Fibroblast of skin of right quadriceps (primary cell): ENCODE data around the gene LRIG2.
"Not testable (repeated sequence)": the region's sequence is repeated elsewhere in the genome, so short reads cannot be mapped to it uniquely, and the experiment has no call there.

ENCODE experiments used
- DNase-seq: peaks from one replicate; pipeline ENCODE4 v3.0.0-alpha.2; 2013

Gene LRIG2, protein sequence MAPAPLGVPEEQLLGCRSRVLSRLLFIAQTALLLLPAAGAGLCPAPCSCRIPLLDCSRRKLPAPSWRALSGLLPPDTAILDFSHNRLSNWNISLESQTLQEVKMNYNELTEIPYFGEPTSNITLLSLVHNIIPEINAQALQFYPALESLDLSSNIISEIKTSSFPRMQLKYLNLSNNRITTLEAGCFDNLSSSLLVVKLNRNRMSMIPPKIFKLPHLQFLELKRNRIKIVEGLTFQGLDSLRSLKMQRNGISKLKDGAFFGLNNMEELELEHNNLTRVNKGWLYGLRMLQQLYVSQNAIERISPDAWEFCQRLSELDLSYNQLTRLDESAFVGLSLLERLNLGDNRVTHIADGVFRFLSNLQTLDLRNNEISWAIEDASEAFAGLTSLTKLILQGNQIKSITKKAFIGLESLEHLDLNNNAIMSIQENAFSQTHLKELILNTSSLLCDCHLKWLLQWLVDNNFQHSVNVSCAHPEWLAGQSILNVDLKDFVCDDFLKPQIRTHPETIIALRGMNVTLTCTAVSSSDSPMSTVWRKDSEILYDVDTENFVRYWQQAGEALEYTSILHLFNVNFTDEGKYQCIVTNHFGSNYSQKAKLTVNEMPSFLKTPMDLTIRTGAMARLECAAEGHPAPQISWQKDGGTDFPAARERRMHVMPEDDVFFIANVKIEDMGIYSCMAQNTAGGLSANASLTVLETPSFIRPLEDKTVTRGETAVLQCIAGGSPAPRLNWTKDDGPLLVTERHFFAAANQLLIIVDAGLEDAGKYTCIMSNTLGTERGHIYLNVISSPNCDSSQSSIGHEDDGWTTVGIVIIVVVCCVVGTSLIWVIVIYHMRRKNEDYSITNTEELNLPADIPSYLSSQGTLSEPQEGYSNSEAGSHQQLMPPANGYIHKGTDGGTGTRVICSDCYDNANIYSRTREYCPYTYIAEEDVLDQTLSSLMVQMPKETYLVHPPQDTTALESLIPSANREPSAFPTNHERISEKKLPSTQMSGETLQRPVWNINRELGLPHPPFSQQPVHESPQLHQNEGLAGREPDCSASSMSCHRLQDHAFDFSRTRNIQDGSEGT

DNA sequence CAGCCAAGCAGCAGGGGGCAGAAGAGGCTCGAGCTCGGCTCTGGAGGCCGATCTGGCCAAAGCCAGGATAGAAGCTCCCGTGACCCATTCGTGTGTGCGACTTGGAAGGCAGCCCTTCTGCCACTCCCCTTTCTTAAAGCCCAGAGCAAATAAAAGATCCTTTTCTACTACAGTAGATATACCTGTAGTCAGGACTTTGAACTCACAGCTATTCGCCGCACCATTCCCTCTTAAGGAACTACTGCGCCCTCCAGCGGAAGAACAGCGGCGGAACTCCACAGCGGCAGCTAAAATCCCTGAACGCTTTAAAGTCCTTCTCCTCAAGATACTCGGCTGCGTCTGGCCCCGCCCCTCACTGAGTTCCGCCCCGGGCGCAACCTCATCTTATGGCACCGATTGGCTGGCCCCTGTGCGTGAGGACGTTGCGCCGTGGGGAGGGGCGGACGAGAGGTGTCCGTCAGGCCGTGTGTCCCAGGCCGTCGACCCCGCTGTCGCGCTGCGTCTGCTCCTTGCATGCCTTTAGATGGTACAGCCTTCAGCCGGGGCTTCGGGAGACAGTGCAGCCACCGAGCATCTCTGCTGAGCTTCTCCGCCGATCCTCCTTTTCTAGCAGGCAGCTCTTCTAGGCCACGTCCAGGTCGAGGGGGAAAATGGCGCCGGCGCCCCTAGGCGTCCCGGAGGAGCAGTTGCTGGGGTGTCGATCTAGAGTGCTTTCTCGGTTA, at the start of gene LRIG2:
Gene LRIG2 (plus strand): TSS at position 442 of the 722 bp plus-strand sequence. CDS start 209 bp downstream, at position 651.
- DNase-seq, result peak; percentile 97

DNA sequence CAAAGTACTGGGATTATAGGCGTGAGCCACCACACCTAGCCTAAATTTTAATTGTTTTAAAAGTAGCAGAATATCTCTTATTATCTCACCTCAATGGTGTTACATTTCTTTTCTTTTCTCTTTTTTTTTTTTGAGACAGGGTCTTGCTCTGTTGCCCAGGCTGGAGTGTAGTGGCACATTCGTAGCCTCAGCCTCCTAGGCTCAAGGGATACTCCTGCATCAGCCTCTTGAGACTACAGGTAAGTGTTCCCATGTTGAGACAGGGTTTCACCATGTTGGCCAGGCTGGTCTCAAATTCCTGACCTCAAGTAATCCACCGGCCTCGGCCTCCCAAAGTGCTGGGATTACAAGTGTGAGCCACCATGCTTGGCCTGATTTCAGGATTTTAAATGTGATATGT, 49.7 kb upstream of the LRIG2 start:
- DNase-seq, result not testable (repeated sequence)

GRCh38 chr1:113027007-113027406, 46.0 kb upstream of the LRIG2 start:
- no peak for DNase-seq

DNA sequence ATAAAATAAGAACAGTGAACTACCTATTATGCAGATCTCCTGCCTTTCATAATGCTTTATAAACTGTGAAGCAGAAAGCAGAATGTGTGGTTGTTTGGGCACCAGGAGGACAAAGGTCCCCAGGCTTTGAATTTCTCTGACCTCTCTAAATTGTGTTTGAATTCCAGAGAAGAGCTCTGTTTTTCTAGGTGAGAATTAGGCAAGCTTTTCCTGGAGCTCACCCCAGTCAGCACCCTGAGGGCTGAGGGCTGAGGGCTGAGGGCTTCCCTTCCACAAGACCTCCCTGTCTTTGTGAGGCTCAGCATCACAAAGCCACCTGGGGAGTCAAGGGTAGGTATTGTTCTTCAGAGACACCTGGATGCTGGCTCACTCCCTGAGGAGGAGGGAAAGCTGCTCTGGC, 45.5 kb upstream of the LRIG2 start:
- no peak for DNase-seq

- DNase-seq, result no peak
These were observed 43.2 kb upstream of the LRIG2 start for GRCh38 chr1:113029822-113030221.

- no peak for DNase-seq
These were observed 41.6 kb upstream of the LRIG2 start for GRCh38 chr1:113031171-113031933.

DNA sequence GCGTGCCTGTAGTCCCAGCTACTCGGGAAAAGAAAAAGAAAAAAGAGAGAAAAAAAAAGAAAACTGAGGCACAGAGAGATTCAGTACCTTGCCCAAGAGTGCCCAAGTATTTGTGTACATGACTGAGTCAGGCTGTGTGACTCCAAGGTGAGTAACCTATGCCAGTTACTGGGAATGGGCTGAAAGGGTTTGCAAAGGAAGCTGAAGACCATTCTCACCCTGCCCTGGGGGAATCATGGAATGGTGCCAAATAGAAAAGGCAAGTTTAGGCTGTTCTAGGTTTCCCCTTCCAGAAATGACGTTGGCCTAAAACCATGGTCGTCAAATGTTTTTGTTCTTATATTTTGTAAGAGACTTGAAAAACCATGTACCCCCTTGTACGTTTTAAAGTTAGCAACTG, 37.9 kb upstream of the LRIG2 start:
- no peak for DNase-seq

- DNase-seq, result peak; percentile 5
These were observed 36.2 kb upstream of the LRIG2 start for GRCh38 chr1:113036639-113037321.

GRCh38 chr1:113040041-113040440, 33.0 kb upstream of the LRIG2 start:
- no peak for DNase-seq

- no peak for DNase-seq
These were observed 32.1 kb upstream of the LRIG2 start for GRCh38 chr1:113040718-113041412.

DNA sequence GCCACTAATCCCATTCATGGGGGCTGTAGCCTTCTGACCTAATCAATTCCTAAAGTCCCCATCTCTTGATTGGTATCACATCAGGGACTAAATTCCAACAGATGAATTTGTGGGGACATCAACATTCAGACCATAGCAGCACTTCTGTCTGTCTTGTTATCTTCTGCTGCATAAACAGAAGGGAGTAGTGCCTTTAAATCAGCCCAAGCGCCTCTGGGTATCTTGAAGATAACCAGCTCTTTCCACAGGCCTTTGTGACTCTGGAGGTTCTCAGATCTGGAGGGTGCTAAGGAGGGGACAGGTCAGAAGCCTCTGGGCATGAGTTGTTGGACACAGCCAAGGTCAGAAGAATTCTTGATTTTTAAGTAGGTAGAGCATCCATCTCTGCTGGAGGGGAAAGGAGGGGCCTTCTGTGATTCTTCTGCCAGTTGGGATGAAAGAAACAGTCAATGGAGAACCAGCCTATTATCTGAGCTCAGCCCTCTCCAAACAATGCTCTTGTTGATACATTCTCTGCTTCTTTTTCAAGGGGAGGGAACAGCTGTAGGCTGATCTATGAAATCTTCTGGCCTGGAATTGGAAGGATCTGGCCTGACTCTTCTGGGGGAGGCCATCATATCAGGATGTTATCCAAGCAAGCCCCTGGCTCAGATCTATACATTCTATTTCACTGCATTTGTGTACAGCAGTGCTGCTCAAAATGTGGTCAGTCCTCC, 31.3 kb upstream of the LRIG2 start:
- DNase-seq, result no peak

GRCh38 chr1:113042285-113043143, 30.5 kb upstream of the LRIG2 start:
- DNase-seq, result peak; percentile 84

- not testable (repeated sequence) for DNase-seq
These were observed 29.9 kb upstream of the LRIG2 start for GRCh38 chr1:113043144-113043488.

DNA sequence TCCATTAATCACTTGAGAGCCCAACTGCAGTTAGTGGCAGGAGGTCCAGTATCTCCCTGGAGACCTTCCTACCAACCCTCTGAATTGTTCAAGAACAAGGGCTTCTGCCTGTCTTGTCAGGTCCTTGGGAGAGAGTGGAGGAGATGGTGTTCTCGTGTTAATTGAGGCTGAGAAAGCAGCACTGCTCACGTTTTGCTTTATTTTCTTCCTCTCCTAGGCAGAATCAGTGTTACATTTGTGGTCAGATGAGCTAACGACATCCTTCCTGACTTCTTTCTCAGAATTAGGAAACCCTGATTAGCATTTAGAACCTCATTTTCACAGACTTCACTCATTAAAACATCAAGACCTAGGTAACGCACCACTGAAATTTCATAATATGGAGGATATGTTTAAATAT, 26.4 kb upstream of the LRIG2 start:
- no peak for DNase-seq

DNA sequence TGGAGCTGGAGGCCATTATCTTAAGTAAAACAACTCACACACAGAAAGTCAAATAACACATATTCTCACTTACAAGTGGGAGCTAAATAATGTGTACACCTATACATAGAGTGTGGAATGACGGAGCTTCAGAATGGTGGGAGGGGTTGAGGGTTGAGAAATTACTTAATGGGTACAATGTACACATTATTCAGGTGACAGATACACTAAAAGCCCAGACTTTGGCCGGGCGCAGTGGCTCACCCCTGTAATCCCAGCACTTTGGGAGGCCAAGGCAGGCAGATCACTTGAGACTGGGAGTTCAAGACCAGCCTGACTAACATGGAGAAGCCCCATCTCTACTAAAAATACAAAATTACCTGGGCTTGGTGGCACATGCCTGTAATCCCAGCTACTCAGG, 24.9 kb upstream of the LRIG2 start:
- DNase-seq, result no peak

- no peak for DNase-seq
These were observed 19.5 kb upstream of the LRIG2 start for GRCh38 chr1:113053344-113054126.

DNA sequence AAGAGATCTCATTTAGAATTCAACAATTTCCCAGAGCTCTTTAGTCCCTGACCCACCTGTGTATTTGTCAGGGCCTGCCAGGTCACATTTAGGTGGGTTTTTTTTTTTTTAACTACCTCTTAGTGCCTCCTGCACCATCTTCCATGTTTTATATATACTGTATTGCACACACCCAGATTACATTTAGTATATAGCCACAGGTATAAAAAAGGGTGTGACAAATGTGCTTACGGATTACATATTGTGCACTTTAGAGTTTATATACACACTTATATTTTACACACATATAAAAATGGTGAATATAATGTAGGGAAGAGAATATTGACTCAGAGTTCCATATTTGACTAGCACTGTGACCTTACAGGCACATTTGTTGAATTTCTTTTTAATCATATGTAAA, 17.4 kb upstream of the LRIG2 start:
- DNase-seq, result no peak

GRCh38 chr1:113057006-113057405, 16.0 kb upstream of the LRIG2 start:
- no peak for DNase-seq
